H9 (cell line): ENCODE results near the gene MEGF10. TPM values are rescaled to one million over a fixed set of nuclear protein-coding genes. Genes with fewer than 3 reads are reported as not detected.

ENCODE experiments used
- DNase-seq: peaks from one replicate; pipeline ENCODE4 v3.0.0-alpha.2; 2017
- H2AFZ ChIP-seq: one replicate; pipeline ENCODE4 v1.6.1; 2013; ENCODE audit warnings: mild to moderate bottlenecking, low read length, control low read depth, moderate library complexity
- H2AK5ac ChIP-seq: 2 replicates; pipeline ENCODE4 v1.6.1; 2013; ENCODE audit warnings: low read length, control low read depth, mixed read lengths; ENCODE audit not compliant: insufficient read length
- H2BK120ac ChIP-seq: one replicate; pipeline ENCODE4 v1.6.1; 2013; ENCODE audit warnings: low read depth, mild to moderate bottlenecking, low read length, control low read depth, inconsistent platforms; ENCODE audit not compliant: poor library complexity, severe bottlenecking
- H2BK12ac ChIP-seq: 2 replicates; pipeline ENCODE4 v1.6.1; 2013; ENCODE audit warnings: low read length, control low read depth, mixed read lengths, low read depth; ENCODE audit not compliant: insufficient read length
- H2BK15ac ChIP-seq: 2 replicates; pipeline ENCODE4 v1.6.1; 2013; ENCODE audit warnings: low read depth, low read length, control low read depth
- H2BK20ac ChIP-seq: one replicate; pipeline ENCODE4 v1.6.1; 2013; ENCODE audit warnings: low read depth, mild to moderate bottlenecking, low read length, control low read depth, inconsistent platforms; ENCODE audit not compliant: poor library complexity, severe bottlenecking
- H2BK5ac ChIP-seq: 2 replicates; pipeline ENCODE4 v1.6.1; 2013; ENCODE audit warnings: low read length, control low read depth, mixed read lengths; ENCODE audit not compliant: insufficient read length
- H3K14ac ChIP-seq: 2 replicates; pipeline ENCODE4 v1.6.1; 2013; ENCODE audit warnings: low read length, control low read depth; ENCODE audit not compliant: insufficient read depth
- H3K18ac ChIP-seq: 2 replicates; pipeline ENCODE4 v1.6.1; 2013; ENCODE audit warnings: low read depth, mild to moderate bottlenecking, mixed read lengths, low read length, control low read depth; ENCODE audit not compliant: insufficient read length
- H3K23ac ChIP-seq: 2 replicates; pipeline ENCODE4 v1.6.1; 2013; ENCODE audit warnings: low read length, control low read depth, mixed read lengths, low read depth; ENCODE audit not compliant: insufficient read length
- H3K23me2 ChIP-seq: 2 replicates; pipeline ENCODE4 v1.6.1; 2013; ENCODE audit warnings: low read depth, mild to moderate bottlenecking, mixed read lengths, low read length, control low read depth; ENCODE audit not compliant: insufficient read length, poor library complexity, severe bottlenecking
- H3K27ac ChIP-seq: 2 replicates; pipeline ENCODE4 v1.5.1; 2013; ENCODE audit warnings: low read length, control low read depth, mixed read lengths, low read depth; ENCODE audit not compliant: insufficient read length
- H3K27me3 ChIP-seq: 2 replicates; pipeline ENCODE4 v1.6.1; 2013; ENCODE audit warnings: low read length, control low read depth, inconsistent platforms; ENCODE audit not compliant: insufficient read depth
- H3K4ac ChIP-seq: 2 replicates; pipeline ENCODE4 v1.6.1; 2013; ENCODE audit warnings: low read depth, mild to moderate bottlenecking, control low read depth, inconsistent platforms, low read length, moderate library complexity
- H3K4me1 ChIP-seq: 2 replicates; pipeline ENCODE4 v1.6.1; 2013; ENCODE audit warnings: low read length, control low read depth, inconsistent platforms; ENCODE audit not compliant: insufficient read depth
- H3K4me2 ChIP-seq: 2 replicates; pipeline ENCODE4 v1.6.1; 2013; ENCODE audit warnings: low read length, control low read depth, mixed read lengths; ENCODE audit not compliant: insufficient read length, insufficient read depth
- H3K56ac ChIP-seq: 2 replicates; pipeline ENCODE4 v1.6.1; 2013; ENCODE audit warnings: low read depth, mild to moderate bottlenecking, mixed read lengths, low read length, control low read depth; ENCODE audit not compliant: insufficient read length
- H3K79me1 ChIP-seq: 2 replicates; pipeline ENCODE4 v1.6.1; 2013; ENCODE audit warnings: low read depth, mild to moderate bottlenecking, moderate library complexity, low read length, control low read depth, inconsistent platforms; ENCODE audit not compliant: insufficient read depth, poor library complexity, severe bottlenecking
- H3K79me2 ChIP-seq: 2 replicates; pipeline ENCODE4 v1.6.1; 2013; ENCODE audit warnings: low read length, control low read depth, inconsistent platforms; ENCODE audit not compliant: insufficient read depth
- H3K9ac ChIP-seq: 2 replicates; pipeline ENCODE4 v1.6.1; 2013; ENCODE audit warnings: low read length, control low read depth, mixed read lengths; ENCODE audit not compliant: insufficient read length; ENCODE audit errors: extremely low read depth
- H3K9me3 ChIP-seq: one replicate; pipeline ENCODE4 v1.6.1; 2013; ENCODE audit warnings: low read depth, low read length, inconsistent platforms; ENCODE audit not compliant: control insufficient read depth
- H3T11ph ChIP-seq: one replicate; pipeline ENCODE4 v1.6.1; 2013; ENCODE audit warnings: mild to moderate bottlenecking, low read length, control low read depth, inconsistent platforms
- H4K20me1 ChIP-seq: one replicate; pipeline ENCODE4 v1.6.1; 2013; ENCODE audit not compliant: control insufficient read depth, insufficient read length, insufficient read depth
- H4K5ac ChIP-seq: 2 replicates; pipeline ENCODE4 v1.6.1; 2013; ENCODE audit warnings: low read depth, mild to moderate bottlenecking, mixed read lengths, low read length, control low read depth; ENCODE audit not compliant: insufficient read length
- H4K8ac ChIP-seq: replicated peaks from 2 replicates; pipeline ENCODE4 v1.6.1; 2013; ENCODE audit warnings: low read length, control low read depth, mixed read lengths, low read depth; ENCODE audit not compliant: insufficient read length
- H4K91ac ChIP-seq: 2 replicates; pipeline ENCODE4 v1.6.1; 2013; ENCODE audit warnings: low read depth, mild to moderate bottlenecking, moderate library complexity, mixed read lengths, low read length, control low read depth; ENCODE audit not compliant: insufficient read length
- H3K27ac Mint-ChIP-seq, 3 experiments: 2 replicates in 2 of 3; 3 replicates in 1 of 3; pipeline ENCODE4 v1.8.0; 2020 to 2021; ENCODE audit warnings: mixed read lengths in 3 of 3, mild to moderate bottlenecking in 1 of 3, moderate library complexity in 1 of 3
- H3K27me3 Mint-ChIP-seq: 2 replicates; pipeline ENCODE4 v1.8.0; 2021; ENCODE audit warnings: low read depth, mild to moderate bottlenecking, moderate library complexity, mixed read lengths
- H3K36me3 Mint-ChIP-seq, 3 experiments: 2 replicates in 2 of 3; 3 replicates in 1 of 3; pipeline ENCODE4 v1.8.0; 2020 to 2021; ENCODE audit warnings: low read depth in 3 of 3, mixed read lengths in 3 of 3; ENCODE audit not compliant: insufficient read depth in 1 of 3
- H3K4me1 Mint-ChIP-seq, 2 experiments: 2 replicates each; pipeline ENCODE4 v1.8.0; 2020; ENCODE audit warnings: mixed read lengths in 2 of 2
- H3K4me3 Mint-ChIP-seq, 2 experiments: 2 replicates in 1 of 2; 3 replicates in 1 of 2; pipeline ENCODE4 v1.8.0; 2020 to 2021; ENCODE audit warnings: mild to moderate bottlenecking in 2 of 2, mixed read lengths in 2 of 2, moderate library complexity in 1 of 2
- H3K9me3 Mint-ChIP-seq, 2 experiments: 2 replicates in 1 of 2; 3 replicates in 1 of 2; pipeline ENCODE4 v1.8.0; 2020; ENCODE audit warnings: mild to moderate bottlenecking in 2 of 2, mixed read lengths in 2 of 2, moderate library complexity in 1 of 2
- WGBS: extraction: QIAGEN DNeasy Blood & Tissue Kit; methylation state at CpG from one replicate; pipeline ENCODE4 v1.1.7; 2013; ENCODE audit warnings: missing lambda C conversion rate, low lambda C conversion rate, mixed read lengths; ENCODE audit not compliant: insufficient read length; ENCODE audit errors: extremely low coverage; 5-methylcytosine and 5-hydroxymethylcytosine counted together
- total RNA-seq: library from RNA; stranded (reverse); gene quantifications from 2 replicates; pipeline ENCODE4 v1.2.1, GENCODE V29; 2021
- TF ChIP-seq, protein P1 (sequence below): fragments of 200-600 bp; sonication (generic); conservative IDR thresholded peaks from 3 replicates; pipeline ENCODE4 v1.8.0; 2021; ENCODE audit warnings: antibody characterized with exemption, mild to moderate bottlenecking

Gene MEGF10
- total RNA-seq, 1 experiment from 2014 or later = 36.5 TPM

- H2AFZ ChIP-seq = no peak overlapping the region
- Mint-ChIP-seq H3K4me3 (no peak overlapping the region), H3K4me1 (peaks cover 6 to 11% of the 10 kb centered on the region in 2 experiments), H3K27ac (no peak overlapping the region), H3K9me3 (no peaks in the 10 kb centered on the region), H3K36me3 (peaks cover 17 to 66% (median 60%) of the 10 kb centered on the region in 3 experiments), H3K27me3 (no peaks in the 10 kb centered on the region)
- no peak overlapping the region for H4K91ac ChIP-seq
- no peak overlapping the region for H3K56ac ChIP-seq
- no peak overlapping the region for H3K4me2 ChIP-seq
- no peak overlapping the region for H2BK5ac ChIP-seq
- no peak overlapping the region for H4K8ac ChIP-seq
- no peak overlapping the region for H2BK15ac ChIP-seq
- H3K9ac ChIP-seq = no peak overlapping the region
- DNase-seq = no peak
- H2BK20ac ChIP-seq = no peak overlapping the region
- no peak overlapping the region for H3K27ac ChIP-seq
- H3K4me1 ChIP-seq = no peaks in the 10 kb centered on the region
- no peaks in the 10 kb centered on the region for H3K79me2 ChIP-seq
- no peaks in the 10 kb centered on the region for H3K27me3 ChIP-seq
- H3K14ac ChIP-seq = no peak overlapping the region
- no CpG with 5 or more reads among the region's 4 CpGs for WGBS
- no peaks in the 10 kb centered on the region for H3K79me1 ChIP-seq
- H3K4ac ChIP-seq = no peak overlapping the region
- H3K23me2 ChIP-seq = no peaks in the 10 kb centered on the region
- H3K23ac ChIP-seq = no peak overlapping the region
- no peak overlapping the region for H4K5ac ChIP-seq
- no peaks in the 10 kb centered on the region for H4K20me1 ChIP-seq
- H2AK5ac ChIP-seq = no peak overlapping the region
- H3T11ph ChIP-seq = no peak overlapping the region
- no peak overlapping the region for H3K18ac ChIP-seq
- H3K9me3 ChIP-seq = no peaks in the 10 kb centered on the region
- H2BK12ac ChIP-seq = no peak overlapping the region
- H2BK120ac ChIP-seq = no peak overlapping the region
- TF ChIP-seq, protein P1, sequence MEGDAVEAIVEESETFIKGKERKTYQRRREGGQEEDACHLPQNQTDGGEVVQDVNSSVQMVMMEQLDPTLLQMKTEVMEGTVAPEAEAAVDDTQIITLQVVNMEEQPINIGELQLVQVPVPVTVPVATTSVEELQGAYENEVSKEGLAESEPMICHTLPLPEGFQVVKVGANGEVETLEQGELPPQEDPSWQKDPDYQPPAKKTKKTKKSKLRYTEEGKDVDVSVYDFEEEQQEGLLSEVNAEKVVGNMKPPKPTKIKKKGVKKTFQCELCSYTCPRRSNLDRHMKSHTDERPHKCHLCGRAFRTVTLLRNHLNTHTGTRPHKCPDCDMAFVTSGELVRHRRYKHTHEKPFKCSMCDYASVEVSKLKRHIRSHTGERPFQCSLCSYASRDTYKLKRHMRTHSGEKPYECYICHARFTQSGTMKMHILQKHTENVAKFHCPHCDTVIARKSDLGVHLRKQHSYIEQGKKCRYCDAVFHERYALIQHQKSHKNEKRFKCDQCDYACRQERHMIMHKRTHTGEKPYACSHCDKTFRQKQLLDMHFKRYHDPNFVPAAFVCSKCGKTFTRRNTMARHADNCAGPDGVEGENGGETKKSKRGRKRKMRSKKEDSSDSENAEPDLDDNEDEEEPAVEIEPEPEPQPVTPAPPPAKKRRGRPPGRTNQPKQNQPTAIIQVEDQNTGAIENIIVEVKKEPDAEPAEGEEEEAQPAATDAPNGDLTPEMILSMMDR = no peak
Observed at GRCh38 chr5:127451096-127451495, 160.5 kb downstream of the MEGF10 start.
